Panc1 (cell line): ENCODE measurements around the gene MSANTD2. TPM values are rescaled to one million over a fixed set of nuclear protein-coding genes. Genes with fewer than 3 reads are reported as not detected.

Source experiments
- ATAC-seq: fragments of 200-7000 bp; cut with Tn5 transposase; 2 replicates; pipeline ENCODE4 v1.9.1; 2020; ENCODE audit warnings: mild to moderate bottlenecking, moderate library complexity
- BruUV-seq: library from RNA; stranded (reverse); fragments of 400-500 nt; replicated peaks from 2 replicates; lab custom pipeline; 2021; lab: Mats Ljungman, UMichigan
- CTCF ChIA-PET: fragments of 300-600 bp; sonication (Branson Sonifier 250); formaldehyde crosslinking; loops from one replicate; lab custom pipeline; 2022; ENCODE audit warnings: antibody characterized with exemption; lab: Charles Lee
- POLR2A ChIA-PET: fragments of 300-600 bp; sonication (Branson Sonifier 250); formaldehyde crosslinking; loops from one replicate; lab custom pipeline; 2022; ENCODE audit warnings: antibody characterized with exemption; lab: Charles Lee
- DNase-seq: peaks from one replicate; pipeline ENCODE4 v3.0.0-alpha.2; 2010; ENCODE audit warnings: low read depth, low spot score
- H3K27ac ChIP-seq: 2 replicates; pipeline ENCODE4 v1.5.1; 2011; ENCODE audit warnings: mild to moderate bottlenecking, low read length, inconsistent platforms
- H3K27me3 ChIP-seq: fragments of 200-500 bp; sonication (Bioruptor generic); 2 replicates; pipeline ENCODE4 v1.6.0; 2014; ENCODE audit warnings: low read length, inconsistent platforms; ENCODE audit not compliant: control insufficient read depth, insufficient read depth
- H3K36me3 ChIP-seq: fragments of 200-500 bp; sonication (Bioruptor generic); 2 replicates; pipeline ENCODE4 v1.5.1; 2014; ENCODE audit warnings: inconsistent platforms, mild to moderate bottlenecking, low read length, moderate library complexity; ENCODE audit not compliant: control insufficient read depth, insufficient read depth
- H3K4me1 ChIP-seq: 2 replicates; pipeline ENCODE4 v1.5.1; 2011; ENCODE audit warnings: inconsistent platforms, mild to moderate bottlenecking, low read length, moderate library complexity; ENCODE audit not compliant: control insufficient read depth, insufficient read depth
- H3K4me3 ChIP-seq, 2 experiments: 2 replicates each; pipeline ENCODE4 v1.5.1; 2011 to 2012; ENCODE audit warnings: low read depth in 2 of 2, low read length in 2 of 2, mild to moderate bottlenecking in 2 of 2, inconsistent platforms in 1 of 2, moderate library complexity in 1 of 2
- H3K9me3 ChIP-seq: fragments of 200-500 bp; sonication (Bioruptor generic); 2 replicates; pipeline ENCODE4 v1.5.1; 2014; ENCODE audit warnings: low read depth, mild to moderate bottlenecking, inconsistent platforms, low read length, moderate library complexity; ENCODE audit not compliant: control insufficient read depth, insufficient read depth
- POLR2AphosphoS5 ChIP-seq: IDR thresholded peaks from 2 replicates; pipeline ENCODE4 v1.6.1; 2012; ENCODE audit warnings: mild to moderate bottlenecking, low read depth, low read length, moderate library complexity
- SIN3A ChIP-seq: IDR thresholded peaks from 2 replicates; pipeline ENCODE4 v1.6.1; 2012; ENCODE audit warnings: low read depth, mild to moderate bottlenecking, low read length, moderate library complexity, borderline replicate concordance; ENCODE audit not compliant: insufficient read depth
- TCF7L2 ChIP-seq: IDR thresholded peaks from 2 replicates; pipeline ENCODE4 v1.6.1; 2011; ENCODE audit warnings: mild to moderate bottlenecking, low read depth, low read length, inconsistent platforms
- in situ Hi-C: cut with HindIII; loops from 2 replicates; pipeline ENCODE4 v1.10.0; 2016; ENCODE audit warnings: low sequenced_read_pairs, low pct_unique_long_range_greater_than_20kb
- intact Hi-C: fragments of 100-400 bp; cut with micrococcal nuclease; formaldehyde crosslinking; loops from one replicate; pipeline ENCODE4 v1.10.0; 2022; ENCODE audit not compliant: unreplicated experiment
- total RNA-seq: library from RNA; stranded (reverse); gene quantifications from one replicate; pipeline ENCODE4 v1.2.1, GENCODE V29; 2021; ENCODE audit not compliant: unreplicated experiment
- TF ChIP-seq, protein P1 (sequence below): fragments of 450-650 bp; IDR thresholded peaks from 2 replicates; pipeline ENCODE4 v1.5.1; 2017; ENCODE audit warnings: mild to moderate bottlenecking
- TF ChIP-seq, protein P2 (sequence below), 2 experiments: IDR thresholded peaks; 2 replicates each; pipeline ENCODE4 v1.6.1; 2011 to 2012; ENCODE audit warnings: low read depth in 2 of 2, control low read depth in 1 of 2, low read length in 1 of 2, mild to moderate bottlenecking in 1 of 2, moderate library complexity in 1 of 2; ENCODE audit not compliant: insufficient read depth in 1 of 2

The MSANTD2 gene
- total RNA-seq, 1 experiment from 2014 or later: 20.5 TPM

DNA sequence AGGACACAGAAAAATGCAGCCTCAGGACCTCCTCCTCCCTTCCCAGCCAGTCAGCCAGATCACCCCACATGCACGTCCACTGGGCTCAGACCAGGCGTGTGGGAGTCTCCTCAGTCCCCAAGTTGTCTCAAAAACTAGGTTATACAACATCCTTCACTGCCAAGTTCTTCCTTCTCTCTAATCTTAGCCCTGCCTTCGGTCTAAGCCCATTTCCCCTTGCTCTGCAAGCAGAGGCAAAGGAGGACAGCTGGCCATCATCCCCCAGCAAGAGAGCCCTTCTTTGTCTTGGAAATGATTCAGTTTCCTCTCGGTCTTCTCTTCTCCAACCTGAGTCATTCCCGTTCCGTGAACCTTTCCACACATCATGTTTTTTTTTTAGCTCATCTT is 74.5 kb downstream of the MSANTD2 start:
- BruUV-seq: no TSS peak
- DNase-seq: no peak

DNA sequence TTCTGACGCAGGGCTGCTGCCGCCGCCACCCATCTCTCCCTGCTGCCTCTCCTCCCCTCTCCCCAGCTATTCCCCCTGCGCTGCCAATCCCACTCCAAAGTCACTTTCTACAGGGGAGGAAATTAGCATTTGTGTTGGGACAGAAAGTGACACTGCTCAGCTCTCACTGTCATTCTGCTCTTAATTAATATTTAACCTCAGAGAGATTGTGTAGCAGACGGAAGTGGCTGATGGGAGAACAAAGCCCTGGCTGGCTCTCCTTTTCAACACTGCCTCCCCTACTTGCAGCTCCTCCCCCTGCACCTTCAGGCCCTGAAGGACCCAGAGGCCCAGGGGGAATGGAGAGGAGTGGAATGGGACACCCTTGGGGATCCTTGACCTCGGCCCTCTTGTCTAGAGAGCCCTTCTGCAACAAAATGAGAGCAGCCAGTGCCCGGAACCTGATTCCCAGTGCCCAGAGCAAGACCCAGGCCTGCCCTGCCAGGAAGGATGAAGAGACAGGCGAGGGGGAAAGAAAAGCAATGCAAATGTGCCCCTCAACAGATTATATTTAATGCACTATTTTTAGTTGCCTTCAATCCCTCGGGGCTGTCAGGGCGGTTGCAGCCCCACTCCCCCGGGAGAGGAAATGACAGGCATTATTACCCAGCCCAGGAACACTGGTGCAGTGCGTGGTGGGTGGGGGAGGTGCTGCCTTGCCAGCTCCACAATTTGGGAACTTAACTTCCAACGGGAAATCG is 75.1 kb downstream of the MSANTD2 start:
- H3K4me3 ChIP-seq: no peak overlapping the region
- H3K9me3 ChIP-seq: no peaks in the 10 kb centered on the region
- TF ChIP-seq TCF7L2: no peak
- TF ChIP-seq POLR2AphosphoS5: no peak
- TF ChIP-seq, protein P1, sequence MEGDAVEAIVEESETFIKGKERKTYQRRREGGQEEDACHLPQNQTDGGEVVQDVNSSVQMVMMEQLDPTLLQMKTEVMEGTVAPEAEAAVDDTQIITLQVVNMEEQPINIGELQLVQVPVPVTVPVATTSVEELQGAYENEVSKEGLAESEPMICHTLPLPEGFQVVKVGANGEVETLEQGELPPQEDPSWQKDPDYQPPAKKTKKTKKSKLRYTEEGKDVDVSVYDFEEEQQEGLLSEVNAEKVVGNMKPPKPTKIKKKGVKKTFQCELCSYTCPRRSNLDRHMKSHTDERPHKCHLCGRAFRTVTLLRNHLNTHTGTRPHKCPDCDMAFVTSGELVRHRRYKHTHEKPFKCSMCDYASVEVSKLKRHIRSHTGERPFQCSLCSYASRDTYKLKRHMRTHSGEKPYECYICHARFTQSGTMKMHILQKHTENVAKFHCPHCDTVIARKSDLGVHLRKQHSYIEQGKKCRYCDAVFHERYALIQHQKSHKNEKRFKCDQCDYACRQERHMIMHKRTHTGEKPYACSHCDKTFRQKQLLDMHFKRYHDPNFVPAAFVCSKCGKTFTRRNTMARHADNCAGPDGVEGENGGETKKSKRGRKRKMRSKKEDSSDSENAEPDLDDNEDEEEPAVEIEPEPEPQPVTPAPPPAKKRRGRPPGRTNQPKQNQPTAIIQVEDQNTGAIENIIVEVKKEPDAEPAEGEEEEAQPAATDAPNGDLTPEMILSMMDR: no peak
- TF ChIP-seq SIN3A: no peak
- ATAC-seq: no peak; the same call in 1 of the 2 replicates
- H3K27ac ChIP-seq: no peak overlapping the region
- ChIA-PET POLR2A (no interaction called here), CTCF (no interaction called here)
- in situ Hi-C loops: no loop called here
- BruUV-seq: no TSS peak
- no peak for DNase-seq
- no peaks in the 10 kb centered on the region for H3K4me1 ChIP-seq
- H3K27me3 ChIP-seq: peaks cover 39% of the 10 kb centered on the region
- intact Hi-C loops: no loop called here
- H3K36me3 ChIP-seq: no peaks in the 10 kb centered on the region

More for the DNA sequence above, 74.5 kb downstream of the MSANTD2 start:
- TF ChIP-seq, protein P1: no peak
- no peak for TF ChIP-seq TCF7L2
- TF ChIP-seq, protein P2, sequence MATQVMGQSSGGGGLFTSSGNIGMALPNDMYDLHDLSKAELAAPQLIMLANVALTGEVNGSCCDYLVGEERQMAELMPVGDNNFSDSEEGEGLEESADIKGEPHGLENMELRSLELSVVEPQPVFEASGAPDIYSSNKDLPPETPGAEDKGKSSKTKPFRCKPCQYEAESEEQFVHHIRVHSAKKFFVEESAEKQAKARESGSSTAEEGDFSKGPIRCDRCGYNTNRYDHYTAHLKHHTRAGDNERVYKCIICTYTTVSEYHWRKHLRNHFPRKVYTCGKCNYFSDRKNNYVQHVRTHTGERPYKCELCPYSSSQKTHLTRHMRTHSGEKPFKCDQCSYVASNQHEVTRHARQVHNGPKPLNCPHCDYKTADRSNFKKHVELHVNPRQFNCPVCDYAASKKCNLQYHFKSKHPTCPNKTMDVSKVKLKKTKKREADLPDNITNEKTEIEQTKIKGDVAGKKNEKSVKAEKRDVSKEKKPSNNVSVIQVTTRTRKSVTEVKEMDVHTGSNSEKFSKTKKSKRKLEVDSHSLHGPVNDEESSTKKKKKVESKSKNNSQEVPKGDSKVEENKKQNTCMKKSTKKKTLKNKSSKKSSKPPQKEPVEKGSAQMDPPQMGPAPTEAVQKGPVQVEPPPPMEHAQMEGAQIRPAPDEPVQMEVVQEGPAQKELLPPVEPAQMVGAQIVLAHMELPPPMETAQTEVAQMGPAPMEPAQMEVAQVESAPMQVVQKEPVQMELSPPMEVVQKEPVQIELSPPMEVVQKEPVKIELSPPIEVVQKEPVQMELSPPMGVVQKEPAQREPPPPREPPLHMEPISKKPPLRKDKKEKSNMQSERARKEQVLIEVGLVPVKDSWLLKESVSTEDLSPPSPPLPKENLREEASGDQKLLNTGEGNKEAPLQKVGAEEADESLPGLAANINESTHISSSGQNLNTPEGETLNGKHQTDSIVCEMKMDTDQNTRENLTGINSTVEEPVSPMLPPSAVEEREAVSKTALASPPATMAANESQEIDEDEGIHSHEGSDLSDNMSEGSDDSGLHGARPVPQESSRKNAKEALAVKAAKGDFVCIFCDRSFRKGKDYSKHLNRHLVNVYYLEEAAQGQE (IDR thresholded peaks at IDR 0.05; ENCODE audit: insufficient read depth in 1 of 2, low read depth in 2 of 2, low read length in 1 of 2): no peak
- TF ChIP-seq POLR2AphosphoS5: no peak
- no peak for TF ChIP-seq SIN3A
- no peak overlapping the region for H3K27ac ChIP-seq
- H3K4me1 ChIP-seq: no peaks in the 10 kb centered on the region
- intact Hi-C loops: no loop called here
- no peaks in the 10 kb centered on the region for H3K9me3 ChIP-seq
- in situ Hi-C loops: no loop called here
- peaks cover 34% of the 10 kb centered on the region for H3K27me3 ChIP-seq
- ChIA-PET POLR2A (no interaction called here), CTCF (no interaction called here)
- H3K4me3 ChIP-seq: no peak overlapping the region
- ATAC-seq: no peak
- no peaks in the 10 kb centered on the region for H3K36me3 ChIP-seq
